Progenitor cell of endocrine pancreas (in vitro differentiated cells): ENCODE measurements around the gene DOCK4. TPM values are rescaled to one million over a fixed set of nuclear protein-coding genes. Genes with fewer than 3 reads are reported as not detected.

Experiments used
- DNase-seq: peaks from one replicate; pipeline ENCODE4 v3.0.0; 2021; ENCODE audit warnings: low spot score; ENCODE audit not compliant: unreplicated experiment
- H3K27ac Mint-ChIP-seq: 2 replicates; pipeline ENCODE4 v1.8.0; 2021; ENCODE audit warnings: mild to moderate bottlenecking, moderate library complexity, mixed read lengths
- H3K27me3 Mint-ChIP-seq: 2 replicates; pipeline ENCODE4 v1.8.0; 2021; ENCODE audit warnings: mixed read lengths
- H3K36me3 Mint-ChIP-seq: 2 replicates; pipeline ENCODE4 v1.8.0; 2022; ENCODE audit warnings: mixed read lengths; ENCODE audit not compliant: insufficient read depth
- H3K4me1 Mint-ChIP-seq: 2 replicates; pipeline ENCODE4 v1.8.0; 2021; ENCODE audit warnings: low read depth, mixed read lengths
- H3K4me3 Mint-ChIP-seq: 2 replicates; pipeline ENCODE4 v1.8.0; 2021; ENCODE audit warnings: low read depth, mild to moderate bottlenecking, moderate library complexity, mixed read lengths
- H3K9me3 Mint-ChIP-seq: 2 replicates; pipeline ENCODE4 v1.8.0; 2021; ENCODE audit warnings: low read depth, mixed read lengths
- total RNA-seq: library from RNA; stranded (reverse); gene quantifications from 2 replicates; pipeline ENCODE4 v1.2.1, GENCODE V29; 2021
- TF ChIP-seq, protein P1 (sequence below): fragments of 200-600 bp; sonication (generic); IDR thresholded peaks from one replicate; pipeline ENCODE4 v1.5.0; 2021; ENCODE audit warnings: antibody characterized with exemption, mild to moderate bottlenecking; ENCODE audit not compliant: unreplicated experiment

Gene DOCK4
- total RNA-seq, 1 donor from 2014 or later: 28.8 TPM

DNA sequence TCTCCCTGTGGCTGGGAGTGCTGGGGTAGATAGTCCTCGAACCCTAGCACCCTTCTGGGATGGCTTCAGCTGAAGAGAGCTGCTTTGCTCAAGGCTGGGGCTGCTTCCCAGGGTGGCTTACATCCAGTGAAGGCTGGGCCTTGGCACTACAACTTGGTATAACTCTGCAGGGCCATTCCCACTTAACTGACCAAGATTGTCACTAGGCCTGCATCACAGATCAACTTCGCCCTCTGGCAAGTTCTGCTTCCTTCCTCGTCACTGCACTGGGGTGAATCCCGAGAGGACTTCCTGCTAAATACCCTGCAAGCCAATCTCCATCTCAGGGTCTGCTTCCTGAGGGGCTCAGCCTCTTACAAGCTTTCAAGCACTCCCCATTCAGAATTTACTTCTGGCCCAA lies 195.2 kb downstream of the DOCK4 start:
- DNase-seq: no peak
- H3K9me3 Mint-ChIP-seq: no peaks in the 10 kb centered on the region
- H3K27ac Mint-ChIP-seq: no peak overlapping the region
- H3K27me3 Mint-ChIP-seq: no peaks in the 10 kb centered on the region
- no peaks in the 10 kb centered on the region for H3K36me3 Mint-ChIP-seq
- TF ChIP-seq, protein P1, sequence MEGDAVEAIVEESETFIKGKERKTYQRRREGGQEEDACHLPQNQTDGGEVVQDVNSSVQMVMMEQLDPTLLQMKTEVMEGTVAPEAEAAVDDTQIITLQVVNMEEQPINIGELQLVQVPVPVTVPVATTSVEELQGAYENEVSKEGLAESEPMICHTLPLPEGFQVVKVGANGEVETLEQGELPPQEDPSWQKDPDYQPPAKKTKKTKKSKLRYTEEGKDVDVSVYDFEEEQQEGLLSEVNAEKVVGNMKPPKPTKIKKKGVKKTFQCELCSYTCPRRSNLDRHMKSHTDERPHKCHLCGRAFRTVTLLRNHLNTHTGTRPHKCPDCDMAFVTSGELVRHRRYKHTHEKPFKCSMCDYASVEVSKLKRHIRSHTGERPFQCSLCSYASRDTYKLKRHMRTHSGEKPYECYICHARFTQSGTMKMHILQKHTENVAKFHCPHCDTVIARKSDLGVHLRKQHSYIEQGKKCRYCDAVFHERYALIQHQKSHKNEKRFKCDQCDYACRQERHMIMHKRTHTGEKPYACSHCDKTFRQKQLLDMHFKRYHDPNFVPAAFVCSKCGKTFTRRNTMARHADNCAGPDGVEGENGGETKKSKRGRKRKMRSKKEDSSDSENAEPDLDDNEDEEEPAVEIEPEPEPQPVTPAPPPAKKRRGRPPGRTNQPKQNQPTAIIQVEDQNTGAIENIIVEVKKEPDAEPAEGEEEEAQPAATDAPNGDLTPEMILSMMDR: no peak
- H3K4me1 Mint-ChIP-seq: peaks cover 9% of the 10 kb centered on the region
- H3K4me3 Mint-ChIP-seq: no peak overlapping the region

DNA sequence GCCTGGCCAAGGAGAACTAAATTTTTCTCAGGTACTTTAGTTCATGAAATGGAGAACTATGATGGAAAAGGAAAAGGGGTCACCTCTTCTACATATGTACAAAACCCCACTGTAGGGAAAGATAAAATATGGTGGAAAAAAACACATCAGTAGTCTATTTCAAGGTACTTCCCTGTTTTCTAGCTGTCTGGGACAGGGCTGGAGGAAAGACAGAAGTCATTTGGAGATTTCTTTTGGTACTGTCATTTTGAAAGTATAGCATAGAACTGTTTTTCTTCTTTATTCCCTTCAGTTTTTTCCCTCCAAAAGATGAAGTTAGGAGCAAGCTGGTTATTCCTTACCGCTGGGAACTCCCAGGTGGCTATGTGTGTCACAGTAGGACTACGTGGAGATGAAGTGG lies 196.1 kb downstream of the DOCK4 start:
- H3K4me1 Mint-ChIP-seq: peaks cover 9% of the 10 kb centered on the region
- no peak overlapping the region for H3K4me3 Mint-ChIP-seq
- H3K36me3 Mint-ChIP-seq: no peaks in the 10 kb centered on the region

GRCh38 chr7:112009081-112009480 lies 197.1 kb downstream of the DOCK4 start:
- no peak overlapping the region for H3K27ac Mint-ChIP-seq
- TF ChIP-seq, protein P1: no peak
- no peaks in the 10 kb centered on the region for H3K27me3 Mint-ChIP-seq
- H3K4me3 Mint-ChIP-seq: no peak overlapping the region
- DNase-seq: no peak
- peaks cover 9% of the 10 kb centered on the region for H3K4me1 Mint-ChIP-seq
- H3K9me3 Mint-ChIP-seq: no peaks in the 10 kb centered on the region
- H3K36me3 Mint-ChIP-seq: no peaks in the 10 kb centered on the region

More for the DNA sequence above, 196.1 kb downstream of the DOCK4 start:
- no peaks in the 10 kb centered on the region for H3K27me3 Mint-ChIP-seq
- H3K27ac Mint-ChIP-seq: no peak overlapping the region
- no peaks in the 10 kb centered on the region for H3K9me3 Mint-ChIP-seq
- TF ChIP-seq, protein P1: no peak
- no peak for DNase-seq

DNA sequence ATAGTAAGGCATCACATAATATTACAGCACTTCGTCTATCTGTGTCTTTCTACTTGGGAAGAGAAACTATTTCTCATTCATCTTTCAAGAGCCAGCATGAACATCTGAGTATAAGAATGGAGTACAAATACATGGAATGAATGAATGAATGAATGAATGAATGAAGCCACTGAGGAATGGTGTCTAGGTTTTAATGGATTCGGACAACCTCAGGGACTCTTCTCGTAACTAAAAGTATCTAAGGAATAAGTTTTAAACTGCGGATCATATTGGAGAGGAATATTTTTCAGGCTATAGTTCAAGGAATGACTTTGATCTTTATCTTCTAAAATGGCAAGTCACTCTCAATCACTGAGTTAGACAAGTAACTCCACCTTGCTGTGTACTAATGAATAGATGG lies 199.0 kb downstream of the DOCK4 start:
- Mint-ChIP-seq H3K9me3 (no peaks in the 10 kb centered on the region), H3K4me1 (peaks cover 2% of the 10 kb centered on the region), H3K4me3 (no peak overlapping the region), H3K36me3 (no peaks in the 10 kb centered on the region), H3K27ac (no peak overlapping the region), H3K27me3 (no peaks in the 10 kb centered on the region)
- DNase-seq: no peak
- TF ChIP-seq, protein P1: no peak

DNA sequence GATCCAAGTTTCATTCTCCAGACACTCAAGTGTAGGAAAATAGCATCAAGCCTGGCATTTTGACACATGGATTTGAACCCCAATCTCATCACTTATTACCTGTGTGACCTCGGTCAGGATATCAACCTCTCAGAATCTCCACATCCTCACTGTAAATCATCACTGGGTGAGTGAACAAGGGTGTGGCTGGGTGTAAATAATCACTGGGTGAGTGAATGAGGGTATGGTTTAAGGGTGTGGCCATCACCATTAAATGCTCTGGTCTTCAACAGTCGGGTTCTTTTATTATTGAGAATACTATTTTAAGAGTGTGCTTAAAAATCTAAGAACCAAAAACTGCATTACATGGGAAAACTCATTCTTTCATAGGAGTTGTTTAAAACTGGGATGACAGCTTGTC lies 200.1 kb downstream of the DOCK4 start:
- Mint-ChIP-seq H3K4me3 (no peak overlapping the region), H3K9me3 (no peaks in the 10 kb centered on the region), H3K36me3 (peaks cover 1% of the 10 kb centered on the region), H3K27me3 (no peaks in the 10 kb centered on the region), H3K4me1 (no peaks in the 10 kb centered on the region), H3K27ac (no peak overlapping the region)
- TF ChIP-seq, protein P1: no peak
- no peak for DNase-seq
